Neural progenitor cell (in vitro differentiated cells): Measurements from ENCODE around the gene AUTS2. TPM values are rescaled to one million over a fixed set of nuclear protein-coding genes. Genes with fewer than 3 reads are reported as not detected.

Source experiments
- DNase-seq: peaks from one replicate; pipeline ENCODE4 v3.0.0-alpha.2; 2016; ENCODE audit warnings: low spot score
- H2AFZ ChIP-seq: fragments of 200-600 bp; sonication (generic); replicated peaks from 2 replicates; pipeline ENCODE4 v1.6.1; 2016; ENCODE audit warnings: antibody characterized with exemption
- H3F3A ChIP-seq: fragments of 200-600 bp; sonication (generic); 2 replicates; pipeline ENCODE4 v1.6.1; 2016; ENCODE audit warnings: antibody characterized with exemption, low read depth
- H3K27ac ChIP-seq: fragments of 200-600 bp; sonication (generic); 2 replicates; pipeline ENCODE4 v1.5.1; 2016; ENCODE audit warnings: mild to moderate bottlenecking
- H3K27me3 ChIP-seq: fragments of 200-600 bp; sonication (generic); 2 replicates; pipeline ENCODE4 v1.6.1; 2016; ENCODE audit warnings: mild to moderate bottlenecking, moderate library complexity
- H3K36me3 ChIP-seq: fragments of 200-600 bp; sonication (generic); 2 replicates; pipeline ENCODE4 v1.5.1; 2016
- H3K4me1 ChIP-seq: fragments of 200-600 bp; sonication (generic); 2 replicates; pipeline ENCODE4 v1.6.1; 2016; ENCODE audit warnings: mixed run types
- H3K4me2 ChIP-seq: fragments of 200-600 bp; sonication (generic); 2 replicates; pipeline ENCODE4 v1.6.1; 2016
- H3K4me3 ChIP-seq: fragments of 200-600 bp; sonication (generic); 2 replicates; pipeline ENCODE4 v1.5.1; 2016
- H3K79me2 ChIP-seq: fragments of 200-600 bp; sonication (generic); 2 replicates; pipeline ENCODE4 v1.6.1; 2016; ENCODE audit warnings: low read depth
- H3K9ac ChIP-seq: fragments of 200-600 bp; sonication (generic); 2 replicates; pipeline ENCODE4 v1.6.1; 2016
- H3K9me3 ChIP-seq: fragments of 200-600 bp; sonication (generic); 2 replicates; pipeline ENCODE4 v1.5.1; 2016; ENCODE audit warnings: low read depth
- H4K20me1 ChIP-seq: fragments of 200-600 bp; sonication (generic); 2 replicates; pipeline ENCODE4 v1.6.1; 2016; ENCODE audit warnings: low read depth
- H3K27ac Mint-ChIP-seq: 3 replicates; pipeline ENCODE4 v1.8.0; 2021; ENCODE audit warnings: mixed read lengths
- H3K27me3 Mint-ChIP-seq: 2 replicates; pipeline ENCODE4 v1.8.0; 2022; ENCODE audit warnings: low read depth, mild to moderate bottlenecking, inconsistent platforms, moderate library complexity, mixed read lengths; ENCODE audit not compliant: insufficient read depth
- H3K36me3 Mint-ChIP-seq: 3 replicates; pipeline ENCODE4 v1.8.0; 2021; ENCODE audit warnings: mixed read lengths
- H3K4me1 Mint-ChIP-seq: 3 replicates; pipeline ENCODE4 v1.8.0; 2021; ENCODE audit warnings: mixed read lengths
- H3K4me3 Mint-ChIP-seq: 3 replicates; pipeline ENCODE4 v1.8.0; 2021; ENCODE audit warnings: mild to moderate bottlenecking, moderate library complexity, mixed read lengths
- H3K9me3 Mint-ChIP-seq: 3 replicates; pipeline ENCODE4 v1.8.0; 2020; ENCODE audit warnings: mixed read lengths
- CTCF ChIP-seq: fragments of 200-600 bp; sonication (generic); IDR thresholded peaks from 2 replicates; pipeline ENCODE4 v1.5.1; 2017; ENCODE audit warnings: antibody characterized with exemption, mild to moderate bottlenecking
- EZH2 ChIP-seq: fragments of 200-600 bp; sonication (generic); IDR thresholded peaks from 2 replicates; pipeline ENCODE4 v1.6.1; 2017; ENCODE audit warnings: antibody characterized with exemption, mild to moderate bottlenecking, moderate library complexity
- EZH2phosphoT487 ChIP-seq: fragments of 200-600 bp; sonication (generic); IDR thresholded peaks from 2 replicates; pipeline ENCODE4 v1.6.1; 2017; ENCODE audit warnings: antibody characterized with exemption
- total RNA-seq: library from RNA; depleted of rRNA; stranded (reverse); fragments of >200 nt; gene quantifications from 2 replicates; pipeline ENCODE4 v1.2.3, GENCODE V29; 2015; ENCODE audit warnings: low replicate concordance

Gene AUTS2
- total RNA-seq, 1 donor from 2014 or later, result 50.0 TPM

- no peaks in the 10 kb centered on the region for H3K4me1 Mint-ChIP-seq
- H3K27ac ChIP-seq, result no peak overlapping the region
- no peaks in the 10 kb centered on the region for H3F3A ChIP-seq
- peaks cover 14% of the 10 kb centered on the region for H3K4me1 ChIP-seq
- no peak overlapping the region for H2AFZ ChIP-seq
- no peak for DNase-seq
- H3K27me3 Mint-ChIP-seq, result peaks cover 2% of the 10 kb centered on the region
- no peaks in the 10 kb centered on the region for H3K27me3 ChIP-seq
- H3K27ac Mint-ChIP-seq, result no peak overlapping the region
- H3K9ac ChIP-seq, result no peak overlapping the region
- H3K36me3 ChIP-seq, result no peaks in the 10 kb centered on the region
- no peaks in the 10 kb centered on the region for H3K36me3 Mint-ChIP-seq
- H3K4me3 Mint-ChIP-seq, result no peak overlapping the region
- no peak overlapping the region for H3K4me3 ChIP-seq
- peaks cover 2% of the 10 kb centered on the region for H3K9me3 Mint-ChIP-seq
- no peaks in the 10 kb centered on the region for H4K20me1 ChIP-seq
- H3K4me2 ChIP-seq, result no peak overlapping the region
- TF ChIP-seq EZH2phosphoT487 (no peak), CTCF (no peak), EZH2 (no peak)
- no peaks in the 10 kb centered on the region for H3K79me2 ChIP-seq
- H3K9me3 ChIP-seq, result no peaks in the 10 kb centered on the region
Measured at GRCh38 chr7:70214071-70214470, 615.8 kb downstream of the AUTS2 start.

GRCh38 chr7:70215491-70215890 is 617.2 kb downstream of the AUTS2 start:
- Histone ChIP-seq H3K27ac (no peak overlapping the region), H3K4me1 (peaks cover 9% of the 10 kb centered on the region), H2AFZ (no peak overlapping the region), H3K4me2 (no peak overlapping the region), H3K27me3 (no peaks in the 10 kb centered on the region), H3K4me3 (no peak overlapping the region), H3F3A (no peaks in the 10 kb centered on the region), H3K79me2 (no peaks in the 10 kb centered on the region), H4K20me1 (no peaks in the 10 kb centered on the region), H3K9me3 (no peaks in the 10 kb centered on the region), H3K36me3 (no peaks in the 10 kb centered on the region), H3K9ac (no peak overlapping the region)
- H3K27ac Mint-ChIP-seq, result no peak overlapping the region
- TF ChIP-seq EZH2phosphoT487, result no peak
- no peak for TF ChIP-seq EZH2
- no peak for TF ChIP-seq CTCF
- H3K4me1 Mint-ChIP-seq, result no peaks in the 10 kb centered on the region
- H3K4me3 Mint-ChIP-seq, result no peak overlapping the region
- no peaks in the 10 kb centered on the region for H3K36me3 Mint-ChIP-seq
- H3K27me3 Mint-ChIP-seq, result peaks cover 2% of the 10 kb centered on the region
- H3K9me3 Mint-ChIP-seq, result peaks cover 2% of the 10 kb centered on the region
- no peak for DNase-seq

GRCh38 chr7:70217571-70217970 is 619.3 kb downstream of the AUTS2 start:
- Mint-ChIP-seq H3K4me1 (no peaks in the 10 kb centered on the region), H3K9me3 (no peaks in the 10 kb centered on the region), H3K27me3 (no peaks in the 10 kb centered on the region), H3K36me3 (no peaks in the 10 kb centered on the region), H3K27ac (no peak overlapping the region), H3K4me3 (no peak overlapping the region)
- Histone ChIP-seq H3K9me3 (no peaks in the 10 kb centered on the region), H3K36me3 (no peaks in the 10 kb centered on the region), H3K4me1 (peaks cover 7% of the 10 kb centered on the region), H3K27me3 (no peaks in the 10 kb centered on the region), H4K20me1 (no peaks in the 10 kb centered on the region), H3K9ac (no peak overlapping the region), H3K4me2 (no peak overlapping the region), H3K27ac (no peak overlapping the region), H3K4me3 (no peak overlapping the region), H2AFZ (no peak overlapping the region), H3F3A (no peaks in the 10 kb centered on the region), H3K79me2 (no peaks in the 10 kb centered on the region)
- TF ChIP-seq EZH2phosphoT487 (no peak), EZH2 (no peak), CTCF (no peak)
- no peak for DNase-seq

- Histone ChIP-seq H3K4me2 (no peak overlapping the region), H3K27ac (no peak overlapping the region), H3K4me3 (no peak overlapping the region), H3K4me1 (peaks cover 7% of the 10 kb centered on the region), H4K20me1 (no peaks in the 10 kb centered on the region), H3K27me3 (no peaks in the 10 kb centered on the region), H3K9me3 (no peaks in the 10 kb centered on the region), H2AFZ (no peak overlapping the region), H3K9ac (no peak overlapping the region), H3K79me2 (no peaks in the 10 kb centered on the region), H3K36me3 (no peaks in the 10 kb centered on the region), H3F3A (no peaks in the 10 kb centered on the region)
- Mint-ChIP-seq H3K9me3 (no peaks in the 10 kb centered on the region), H3K36me3 (no peaks in the 10 kb centered on the region), H3K27ac (no peak overlapping the region), H3K4me3 (no peak overlapping the region), H3K27me3 (no peaks in the 10 kb centered on the region), H3K4me1 (no peaks in the 10 kb centered on the region)
- TF ChIP-seq EZH2, result no peak
- TF ChIP-seq EZH2phosphoT487, result no peak
- no peak for TF ChIP-seq CTCF
- no peak for DNase-seq
Measured at GRCh38 chr7:70218006-70218405, 619.7 kb downstream of the AUTS2 start.
